ENCODE results near the gene GPR137.

GPR137 gene

DNA sequence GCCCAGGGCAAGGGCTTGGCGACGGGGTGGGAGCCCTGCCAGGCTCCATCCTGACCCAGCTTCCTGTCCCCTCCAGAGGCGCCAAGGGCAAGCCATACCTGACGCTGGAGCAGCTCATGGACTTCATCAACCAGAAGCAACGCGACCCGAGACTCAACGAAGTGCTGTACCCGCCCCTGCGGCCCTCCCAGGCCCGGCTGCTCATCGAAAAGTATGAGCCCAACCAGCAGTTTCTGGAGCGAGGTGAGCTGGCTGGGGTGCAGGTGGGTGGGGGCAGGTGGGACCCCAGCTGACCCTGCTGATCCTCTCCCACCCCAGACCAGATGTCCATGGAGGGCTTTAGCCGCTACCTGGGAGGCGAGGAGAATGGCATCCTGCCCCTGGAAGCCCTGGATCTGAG is 29.3 kb upstream of the GPR137 start:
- no peak overlapping the region for H3K9ac ChIP-seq (ENCODE audit: insufficient read length)
- H3K27ac ChIP-seq, result no peak overlapping the region
- H3K36me3 ChIP-seq (ENCODE audit: insufficient read depth, low read length), result peaks cover 31% of the 10 kb centered on the region; the same call in 1 of the 2 replicates
- H3K9me3 ChIP-seq (ENCODE audit: low read depth, low read length), result no peaks in the 10 kb centered on the region
- no peak for TF ChIP-seq FOXP2 (optimal IDR thresholded peaks at IDR 0.05; ENCODE audit: control extremely low read depth, extremely low read length, insufficient read depth)
- TF ChIP-seq EZH2 (IDR thresholded peaks at IDR 0.05), result no peak
- no peak for TF ChIP-seq POLR2AphosphoS5 (IDR thresholded peaks at IDR 0.05; ENCODE audit: borderline replicate concordance, low read depth, low read length)
- H3K4me3 ChIP-seq, result no peak overlapping the region
- DNase-seq (ENCODE audit: low read depth, low spot score), result no peak

DNA sequence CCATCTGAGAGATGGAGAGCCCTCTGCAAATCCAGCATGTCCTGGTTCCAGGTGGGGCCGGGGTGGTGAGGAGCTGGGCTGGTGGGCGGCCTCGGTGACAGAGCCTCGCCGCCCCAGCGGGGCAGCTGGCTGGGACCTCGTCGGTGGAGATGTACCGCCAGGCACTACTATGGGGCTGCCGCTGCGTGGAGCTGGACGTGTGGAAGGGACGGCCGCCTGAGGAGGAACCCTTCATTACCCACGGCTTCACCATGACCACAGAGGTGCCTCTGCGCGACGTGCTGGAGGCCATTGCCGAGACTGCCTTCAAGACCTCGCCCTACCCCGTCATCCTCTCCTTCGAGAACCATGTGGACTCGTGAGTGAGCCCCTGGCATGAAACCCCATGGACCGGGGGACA is 27.3 kb upstream of the GPR137 start:
- H3K27ac ChIP-seq, result no peak overlapping the region
- no peak for DNase-seq (ENCODE audit: low read depth, low spot score)
- H3K9me3 ChIP-seq (ENCODE audit: low read depth, low read length), result no peaks in the 10 kb centered on the region
- no peak for TF ChIP-seq FOXP2 (optimal IDR thresholded peaks at IDR 0.05; ENCODE audit: control extremely low read depth, extremely low read length, insufficient read depth)
- TF ChIP-seq EZH2 (IDR thresholded peaks at IDR 0.05), result no peak
- no peak for TF ChIP-seq POLR2AphosphoS5 (IDR thresholded peaks at IDR 0.05; ENCODE audit: borderline replicate concordance, low read depth, low read length)
- peaks cover 43% of the 10 kb centered on the region; the same call in 1 of the 2 replicates for H3K36me3 ChIP-seq (ENCODE audit: insufficient read depth, low read length)
- no peak overlapping the region for H3K4me3 ChIP-seq
- no peak overlapping the region for H3K9ac ChIP-seq (ENCODE audit: insufficient read length)

DNA sequence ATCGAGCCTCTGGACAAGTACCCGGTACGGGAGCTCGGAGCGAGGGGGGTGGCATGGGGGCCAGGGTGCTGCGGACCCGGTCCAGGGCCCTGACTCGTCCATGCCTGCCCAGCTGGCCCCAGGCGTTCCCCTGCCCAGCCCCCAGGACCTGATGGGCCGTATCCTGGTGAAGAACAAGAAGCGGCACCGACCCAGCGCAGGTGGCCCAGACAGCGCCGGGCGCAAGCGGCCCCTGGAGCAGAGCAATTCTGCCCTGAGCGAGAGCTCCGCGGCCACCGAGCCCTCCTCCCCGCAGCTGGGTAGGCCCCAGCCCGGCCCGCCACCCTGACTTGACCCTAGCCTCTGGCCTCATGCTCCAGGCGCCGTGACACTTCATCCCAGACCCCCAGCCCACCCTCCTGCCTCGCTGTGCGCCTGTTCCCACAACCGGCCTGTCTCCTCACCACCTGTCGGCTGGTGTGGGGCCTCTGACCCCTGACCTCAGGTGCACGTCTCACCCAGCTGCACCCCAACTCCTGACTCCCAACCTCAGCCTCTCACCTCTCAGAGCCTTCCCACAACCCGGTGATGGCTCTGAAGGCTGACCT is 26.6 kb upstream of the GPR137 start:
- no peak overlapping the region for H3K27ac ChIP-seq

DNA sequence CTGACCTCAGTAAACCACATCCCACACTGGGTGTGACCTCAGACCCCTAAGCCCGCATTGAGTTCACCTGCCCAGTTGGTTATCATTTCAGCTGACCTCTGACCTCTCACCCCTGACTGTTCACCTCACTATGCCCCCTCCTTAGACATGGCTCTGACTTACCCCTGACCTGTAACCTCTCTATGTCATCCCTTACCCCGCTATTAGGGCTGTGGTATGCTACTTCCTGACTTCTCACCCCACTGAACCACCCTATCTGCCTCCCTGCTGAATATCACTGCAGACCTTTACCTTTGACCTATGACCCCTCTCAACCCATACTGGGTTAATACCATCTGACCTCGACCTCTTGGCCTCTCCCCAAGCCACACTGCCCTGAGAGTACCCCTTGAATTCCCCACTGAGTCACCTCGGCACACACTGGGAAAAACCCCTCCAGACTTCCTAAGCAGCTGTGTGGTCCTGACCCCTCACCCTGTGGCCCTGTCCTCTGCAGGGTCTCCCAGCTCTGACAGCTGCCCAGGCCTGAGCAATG is 26.0 kb upstream of the GPR137 start:
- no peak overlapping the region for H3K9ac ChIP-seq (ENCODE audit: insufficient read length)
- no peak for DNase-seq (ENCODE audit: low read depth, low spot score)
- H3K27ac ChIP-seq, result no peak overlapping the region
- no peak for TF ChIP-seq POLR2AphosphoS5 (IDR thresholded peaks at IDR 0.05; ENCODE audit: borderline replicate concordance, low read depth, low read length)
- no peak for TF ChIP-seq EZH2 (IDR thresholded peaks at IDR 0.05)
- TF ChIP-seq FOXP2 (optimal IDR thresholded peaks at IDR 0.05; ENCODE audit: control extremely low read depth, extremely low read length, insufficient read depth), result no peak
- H3K9me3 ChIP-seq (ENCODE audit: low read depth, low read length), result no peaks in the 10 kb centered on the region
- no peak overlapping the region for H3K4me3 ChIP-seq
- peaks cover 51% of the 10 kb centered on the region; the same call in 1 of the 2 replicates for H3K36me3 ChIP-seq (ENCODE audit: insufficient read depth, low read length)

More for the DNA sequence above, 26.6 kb upstream of the GPR137 start:
- H3K9ac ChIP-seq (ENCODE audit: insufficient read length), result no peak overlapping the region
- H3K9me3 ChIP-seq (ENCODE audit: low read depth, low read length), result no peaks in the 10 kb centered on the region
- no peak for DNase-seq (ENCODE audit: low read depth, low spot score)
- no peak overlapping the region for H3K4me3 ChIP-seq
- TF ChIP-seq EZH2 (IDR thresholded peaks at IDR 0.05) (no peak), POLR2AphosphoS5 (IDR thresholded peaks at IDR 0.05; ENCODE audit: borderline replicate concordance, low read depth, low read length) (no peak), FOXP2 (optimal IDR thresholded peaks at IDR 0.05; ENCODE audit: control extremely low read depth, extremely low read length, insufficient read depth) (no peak)
- peaks cover 50% of the 10 kb centered on the region; the same call in 1 of the 2 replicates for H3K36me3 ChIP-seq (ENCODE audit: insufficient read depth, low read length)

DNA sequence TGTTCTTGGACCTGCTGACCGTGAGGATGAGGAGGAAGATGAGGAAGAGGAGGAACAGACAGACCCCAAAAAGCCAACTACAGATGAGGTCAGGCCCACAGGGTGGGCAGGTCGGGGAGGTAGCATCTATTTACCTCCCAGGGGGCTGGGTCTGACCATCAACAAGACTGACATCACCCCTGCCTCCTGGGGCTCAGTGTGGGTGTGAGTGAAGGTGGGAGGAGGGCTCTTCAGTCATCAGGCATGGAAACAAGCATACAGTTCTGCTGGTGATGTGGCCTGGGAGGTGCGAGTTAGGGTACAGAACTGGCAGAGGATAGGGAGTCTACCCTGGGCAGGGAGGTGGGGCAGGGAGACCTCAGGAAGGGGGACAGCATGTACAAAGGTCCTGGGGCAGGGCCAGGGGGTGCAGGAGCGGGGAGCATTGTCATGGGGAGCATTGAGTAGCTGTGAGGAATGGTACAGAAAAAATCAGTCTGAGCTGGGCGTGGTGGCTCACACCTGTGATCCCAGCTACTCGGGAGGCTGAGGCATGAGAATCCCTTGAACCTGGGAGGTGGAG is 25.4 kb upstream of the GPR137 start:
- DNase-seq (ENCODE audit: low read depth, low spot score), result no peak
- H3K27ac ChIP-seq, result no peak overlapping the region
- no peak overlapping the region for H3K4me3 ChIP-seq
- no peaks in the 10 kb centered on the region for H3K9me3 ChIP-seq (ENCODE audit: low read depth, low read length)
- peaks cover 49% of the 10 kb centered on the region; the same call in 1 of the 2 replicates for H3K36me3 ChIP-seq (ENCODE audit: insufficient read depth, low read length)
- no peak overlapping the region for H3K9ac ChIP-seq (ENCODE audit: insufficient read length)
- TF ChIP-seq POLR2AphosphoS5 (IDR thresholded peaks at IDR 0.05; ENCODE audit: borderline replicate concordance, low read depth, low read length), result no peak

DNA sequence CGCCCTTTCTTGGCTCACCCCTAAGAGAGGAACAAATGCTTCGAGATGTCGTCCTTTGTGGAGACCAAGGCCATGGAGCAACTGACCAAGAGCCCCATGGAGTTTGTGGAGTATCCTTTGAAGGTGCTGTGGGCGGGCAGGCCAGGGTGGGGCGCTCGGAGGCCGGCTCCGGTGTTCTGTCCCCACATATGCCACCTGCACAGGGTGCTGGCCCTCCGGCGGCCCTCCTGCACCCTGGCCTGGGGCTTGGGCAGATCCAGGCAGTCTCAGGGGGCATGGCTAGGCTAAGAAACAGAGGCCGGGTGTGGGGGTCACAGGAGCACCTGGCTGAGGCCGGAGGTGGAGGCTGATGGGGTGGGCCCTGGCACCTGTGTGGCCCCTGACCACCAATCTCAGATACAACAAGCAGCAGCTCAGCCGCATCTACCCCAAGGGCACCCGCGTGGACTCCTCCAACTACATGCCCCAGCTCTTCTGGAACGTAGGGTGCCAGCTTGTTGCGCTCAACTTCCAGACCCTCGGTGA is 24.0 kb upstream of the GPR137 start:
- no peak overlapping the region for H3K9ac ChIP-seq (ENCODE audit: insufficient read length)
- no peak for TF ChIP-seq POLR2AphosphoS5 (IDR thresholded peaks at IDR 0.05; ENCODE audit: borderline replicate concordance, low read depth, low read length)
- no peak for DNase-seq (ENCODE audit: low read depth, low spot score)

DNA sequence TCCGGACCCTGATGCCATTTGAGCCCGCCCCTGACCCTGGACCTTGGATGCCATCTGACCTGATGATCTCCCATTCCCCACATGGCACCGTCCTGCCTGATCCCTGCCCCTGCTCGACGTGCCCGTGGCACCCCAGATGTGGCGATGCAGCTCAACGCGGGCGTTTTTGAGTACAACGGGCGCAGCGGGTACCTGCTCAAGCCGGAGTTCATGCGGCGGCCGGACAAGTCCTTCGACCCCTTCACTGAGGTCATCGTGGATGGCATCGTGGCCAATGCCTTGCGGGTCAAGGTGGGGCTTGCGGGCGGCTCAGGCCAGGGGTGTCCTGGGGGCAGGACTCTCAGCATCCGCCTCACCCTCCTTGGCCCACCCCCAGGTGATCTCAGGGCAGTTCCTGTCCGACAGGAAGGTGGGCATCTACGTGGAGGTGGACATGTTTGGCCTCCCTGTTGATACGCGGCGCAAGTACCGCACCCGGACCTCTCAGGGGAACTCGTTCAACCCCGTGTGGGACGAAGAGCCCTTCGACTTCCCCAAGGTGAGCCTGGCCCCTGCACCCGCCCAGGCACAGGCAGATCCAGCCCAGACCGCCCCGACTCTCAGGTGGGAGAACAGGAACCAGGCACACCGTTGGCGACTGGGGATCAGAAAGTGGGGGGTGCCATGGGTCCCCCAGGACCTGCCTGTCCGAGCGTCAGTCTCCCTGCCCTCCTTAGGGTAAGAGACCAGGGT is 23.2 kb upstream of the GPR137 start:
- H3K27ac ChIP-seq, result no peak overlapping the region
- DNase-seq (ENCODE audit: low read depth, low spot score), result no peak
- peaks cover 39% of the 10 kb centered on the region; the same call in 1 of the 2 replicates for H3K36me3 ChIP-seq (ENCODE audit: insufficient read depth, low read length)
- no peak overlapping the region for H3K4me3 ChIP-seq
- TF ChIP-seq FOXP2 (optimal IDR thresholded peaks at IDR 0.05; ENCODE audit: control extremely low read depth, extremely low read length, insufficient read depth), result no peak
- TF ChIP-seq EZH2 (IDR thresholded peaks at IDR 0.05), result no peak
- TF ChIP-seq POLR2AphosphoS5 (IDR thresholded peaks at IDR 0.05; ENCODE audit: borderline replicate concordance, low read depth, low read length), result no peak
- no peak overlapping the region for H3K9ac ChIP-seq (ENCODE audit: insufficient read length)
- no peaks in the 10 kb centered on the region for H3K9me3 ChIP-seq (ENCODE audit: low read depth, low read length)

More for the DNA sequence above, 24.0 kb upstream of the GPR137 start:
- H3K36me3 ChIP-seq (ENCODE audit: insufficient read depth, low read length), result peaks cover 40% of the 10 kb centered on the region; the same call in 1 of the 2 replicates
- no peak overlapping the region for H3K4me3 ChIP-seq
- no peak overlapping the region for H3K27ac ChIP-seq
- H3K9me3 ChIP-seq (ENCODE audit: low read depth, low read length), result no peaks in the 10 kb centered on the region

Measured in SK-N-MC (cell line).